NCI-H146 (cell line): ENCODE measurements around the gene ERP27.

Source experiments
- DNase-seq: peaks from one replicate; lab custom pipeline; 2025; lab: John Stamatoyannopoulos, UW

ERP27 gene

GRCh38 chr12:14935031-14935430 is 3.3 kb downstream of the ERP27 start:
- no peak for DNase-seq

- DNase-seq, result no peak
These were observed 3.8 kb downstream of the ERP27 start for GRCh38 chr12:14934511-14934910.

- DNase-seq, result no peak
These were observed 6.4 kb downstream of the ERP27 start for GRCh38 chr12:14931791-14932560.

- no peak for DNase-seq
These were observed 7.0 kb downstream of the ERP27 start for GRCh38 chr12:14931359-14931758.

DNA sequence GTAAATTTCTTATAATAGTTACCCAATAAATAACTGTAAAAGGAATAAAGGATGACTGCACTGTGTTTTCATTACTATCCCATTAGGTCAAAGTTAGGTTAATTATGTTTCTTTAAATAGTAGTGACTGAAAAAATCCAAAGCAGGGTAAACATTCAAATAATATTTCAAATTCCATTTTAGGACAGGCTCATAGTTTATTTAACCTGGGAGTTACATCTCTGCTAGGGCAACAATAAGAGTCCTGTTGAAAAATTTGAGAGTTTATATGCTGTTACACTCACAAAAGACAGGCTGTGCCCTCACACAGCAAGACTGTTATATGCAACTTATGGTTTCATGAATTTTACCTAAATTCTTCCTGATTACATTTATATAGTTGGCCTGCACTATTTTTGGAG is 8.0 kb downstream of the ERP27 start:
- no peak for DNase-seq

GRCh38 chr12:14928931-14929330 is 9.4 kb downstream of the ERP27 start:
- DNase-seq, result no peak

DNA sequence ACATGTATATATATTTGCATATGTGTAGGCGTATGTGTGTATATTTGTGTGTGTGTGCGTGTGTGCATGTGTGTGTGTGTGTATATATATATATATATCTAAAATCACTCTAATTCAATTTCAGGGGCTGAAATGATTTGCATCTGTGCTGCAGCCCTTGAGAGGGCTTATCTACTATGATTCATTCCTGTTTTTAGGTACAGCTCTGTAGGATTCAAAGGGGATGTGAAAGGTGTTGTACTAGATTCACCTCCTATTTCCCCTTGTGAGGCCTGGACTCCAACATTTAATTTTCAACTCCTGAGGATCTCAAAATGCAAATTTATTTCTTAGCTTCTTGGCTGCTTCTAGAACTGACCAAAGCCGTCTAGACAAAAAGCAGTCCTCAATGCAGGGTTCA is 11.1 kb downstream of the ERP27 start:
- DNase-seq, result no peak

- DNase-seq, result no peak
These were observed 13.8 kb downstream of the ERP27 start for GRCh38 chr12:14924541-14924940.

GRCh38 chr12:14923944-14924343 is 14.4 kb downstream of the ERP27 start:
- no peak for DNase-seq

DNA sequence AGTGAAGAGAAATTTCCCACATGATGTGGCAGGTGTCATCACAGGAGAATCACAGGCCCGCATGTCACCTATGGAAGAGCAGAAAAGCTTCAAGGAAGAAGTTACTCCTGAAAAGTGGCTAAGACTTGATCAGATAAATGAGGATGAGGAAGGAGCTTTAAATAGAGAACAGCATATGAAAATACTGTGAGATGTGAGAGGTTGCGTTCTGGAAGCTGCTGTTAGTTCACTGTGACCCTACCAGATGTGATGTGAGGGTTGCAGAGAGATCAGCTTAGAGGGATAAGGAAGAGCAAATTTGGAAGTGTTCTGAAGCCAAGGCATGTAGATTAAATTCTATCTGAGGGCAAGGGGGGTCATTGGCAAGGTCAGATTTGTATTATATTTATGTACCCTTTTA is 17.1 kb downstream of the ERP27 start:
- DNase-seq, result no peak

- DNase-seq, result no peak
These were observed 17.7 kb downstream of the ERP27 start for GRCh38 chr12:14920475-14921126.

DNA sequence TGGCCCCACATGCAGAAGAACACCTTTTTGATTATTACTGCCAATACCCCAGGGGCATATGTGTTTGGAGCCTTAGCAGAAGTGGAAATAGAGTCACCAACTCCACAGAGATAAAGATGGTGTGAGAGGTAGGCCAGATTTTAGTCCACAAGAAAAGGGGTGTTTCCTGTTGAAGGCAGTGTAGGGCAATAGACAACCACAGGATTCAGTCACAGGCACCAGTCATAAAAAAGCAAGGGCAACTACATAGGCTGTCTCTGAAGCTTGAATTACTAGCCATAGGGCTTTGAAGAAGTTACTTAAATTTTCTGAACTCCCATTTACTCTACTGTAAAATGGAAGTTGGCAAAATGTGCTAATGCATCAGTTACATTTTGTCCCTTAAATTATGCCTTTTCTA is 18.9 kb downstream of the ERP27 start:
- DNase-seq, result no peak

- no peak for DNase-seq
These were observed 22.6 kb downstream of the ERP27 start for GRCh38 chr12:14915736-14916135.

GRCh38 chr12:14913381-14913781 is 25.0 kb downstream of the ERP27 start:
- no peak for DNase-seq

DNA sequence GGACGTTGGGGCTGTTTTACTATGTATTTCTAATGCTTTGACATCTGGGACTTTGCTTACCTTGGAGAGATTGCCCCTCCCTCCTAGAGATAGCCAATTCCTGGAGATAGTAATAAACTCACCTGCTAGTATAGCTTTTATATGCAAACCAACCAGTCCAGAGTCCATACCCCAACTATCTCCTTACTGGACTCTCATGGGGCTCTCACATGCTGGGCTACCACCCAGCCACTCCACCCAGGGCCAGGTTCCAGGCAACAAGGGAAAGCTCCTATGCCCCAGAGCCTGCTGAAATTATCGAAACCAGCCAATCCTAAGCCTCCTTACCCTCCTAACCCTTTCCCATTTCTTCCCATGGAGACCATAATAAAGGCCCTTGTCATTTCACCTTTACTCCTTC is 27.2 kb downstream of the ERP27 start:
- DNase-seq, result no peak

GRCh38 chr12:14910090-14910915 is 28.0 kb downstream of the ERP27 start:
- no peak for DNase-seq

GRCh38 chr12:14907953-14908352 is 30.4 kb downstream of the ERP27 start:
- no peak for DNase-seq

DNA sequence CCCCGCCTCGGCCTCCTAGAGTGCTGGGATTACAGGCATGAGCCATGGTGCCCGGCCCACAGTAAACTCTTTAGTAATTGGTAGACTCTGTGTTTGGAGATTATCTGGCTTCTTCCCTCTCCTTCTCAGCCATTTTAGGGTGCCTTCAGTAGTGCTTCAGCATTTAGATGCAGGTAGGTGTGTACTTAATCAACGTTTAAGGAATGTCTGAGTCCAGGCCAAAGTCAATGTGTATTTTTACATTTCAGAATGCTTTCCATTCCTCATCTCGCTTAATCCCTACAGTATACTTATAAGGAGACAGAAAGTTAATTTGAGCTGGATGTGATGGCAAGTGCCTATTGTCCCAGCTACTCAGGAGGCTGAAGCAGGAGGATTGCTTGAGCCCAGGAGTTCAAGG is 32.2 kb downstream of the ERP27 start:
- DNase-seq, result no peak

- no peak for DNase-seq
These were observed 32.9 kb downstream of the ERP27 start for GRCh38 chr12:14905269-14906004.

- DNase-seq, result no peak
These were observed 33.5 kb downstream of the ERP27 start for GRCh38 chr12:14904854-14905253.

GRCh38 chr12:14903386-14904098 is 34.8 kb downstream of the ERP27 start:
- DNase-seq, result no peak

GRCh38 chr12:14902465-14902864 is 35.9 kb downstream of the ERP27 start:
- DNase-seq, result no peak
